Activated T-cell treated with anti-CD3 and anti-CD28 coated beads, Interleukin-2, amount 50 U/mL, for 72 hours (primary cell): ENCODE results near the gene ZNF511. TPM values are rescaled to one million over a fixed set of nuclear protein-coding genes. Genes with fewer than 3 reads are reported as not detected.
"Not testable (repeated sequence)": the region's sequence is repeated elsewhere in the genome, so short reads cannot be mapped to it uniquely, and the experiment has no call there.

Experiments
- ATAC-seq, 2 donors: fragments of 150-1000 bp; cut with Tn5 transposase; replicated peaks in 1 of 2; 2 replicates each; pipeline ENCODE4 v1.10.0; 2021; ENCODE audit warnings: moderate library complexity in 2 of 2, mild to moderate bottlenecking in 1 of 2
- DNase-seq, 2 donors: peaks; one replicate each; pipeline ENCODE4 v3.0.0; 2021 to 2022; ENCODE audit warnings: mixed read lengths in 1 of 2
- H3K27ac Mint-ChIP-seq: one replicate; pipeline ENCODE4 v1.8.0; 2022; ENCODE audit warnings: mild to moderate bottlenecking, moderate library complexity, mixed read lengths
- H3K27me3 Mint-ChIP-seq: one replicate; pipeline ENCODE4 v1.8.0; 2022; ENCODE audit warnings: low read depth, mixed read lengths
- H3K36me3 Mint-ChIP-seq, 2 donors: one replicate each; pipeline ENCODE4 v1.8.0; 2022; ENCODE audit warnings: mixed read lengths in 2 of 2, mild to moderate bottlenecking in 1 of 2; ENCODE audit not compliant: insufficient read depth in 2 of 2
- H3K4me1 Mint-ChIP-seq: one replicate; pipeline ENCODE4 v1.8.0; 2022; ENCODE audit warnings: low read depth, mixed read lengths
- H3K4me3 Mint-ChIP-seq, 2 donors: one replicate each; pipeline ENCODE4 v1.8.0; 2022; ENCODE audit warnings: mild to moderate bottlenecking in 2 of 2, mixed read lengths in 2 of 2, moderate library complexity in 2 of 2
- H3K9me3 Mint-ChIP-seq, 2 donors: one replicate each; pipeline ENCODE4 v1.8.0; 2022; ENCODE audit warnings: mixed read lengths in 2 of 2
- total RNA-seq, 2 donors: library from RNA; stranded (reverse); gene quantifications; one replicate each; pipeline ENCODE4 v1.2.3, GENCODE V29; 2022

Gene ZNF511
- total RNA-seq: 10 to 100 TPM; 46.1 to 49.8 TPM

- ATAC-seq (peak; percentile 85 to 87), DNase-seq (peak; percentile 91 to 94)
- peaks cover 32% of the 10 kb centered on the region for H3K4me1 Mint-ChIP-seq
- peak within 1 kb of the TSS; percentile 97 to 98 for H3K4me3 Mint-ChIP-seq
- no peaks in the 10 kb centered on the region for H3K9me3 Mint-ChIP-seq
- peak within 1 kb of the TSS; percentile 99 for H3K27ac Mint-ChIP-seq
- peaks cover 4 to 5% of the 10 kb centered on the region in 2 donors for H3K36me3 Mint-ChIP-seq
- H3K27me3 Mint-ChIP-seq: no peaks in the 10 kb centered on the region
Observed at GRCh38 chr10:133308421-133309099, at the start of gene ZNF511, which contains the start of gene TUBGCP2. TSS of gene ZNF511 (plus strand) at chr10:133308914. CDS start at chr10:133308944, 30 bp downstream. TSS of gene TUBGCP2 (minus strand) at chr10:133308872. CDS start at chr10:133302941, 5,931 bp downstream.

- Mint-ChIP-seq H3K27me3 (no peaks in the 10 kb centered on the region), H3K4me3 (peak overlapping the region; percentile 52 to 91), H3K27ac (peak overlapping the region; percentile 89), H3K36me3 (peaks cover 0 to 3% of the 10 kb centered on the region in 2 donors), H3K4me1 (peaks cover 65% of the 10 kb centered on the region), H3K9me3 (no peaks in the 10 kb centered on the region)
- DNase-seq (no peak), ATAC-seq (peak in 1 of 2 donors; percentile 1)
Observed at GRCh38 chr10:133259602-133259989, 49.1 kb upstream of the ZNF511 start.

- H3K9me3 Mint-ChIP-seq: no peaks in the 10 kb centered on the region
- no peaks in the 10 kb centered on the region for H3K27me3 Mint-ChIP-seq
- H3K27ac Mint-ChIP-seq: no peak overlapping the region
- peaks cover 0 to 3% of the 10 kb centered on the region in 2 donors for H3K36me3 Mint-ChIP-seq
- H3K4me3 Mint-ChIP-seq: peak overlapping the region; percentile 52 to 91
- ATAC-seq (peak; percentile 62 to 68), DNase-seq (peak; percentile 80 to 83)
- peaks cover 75% of the 10 kb centered on the region for H3K4me1 Mint-ChIP-seq
Observed at GRCh38 chr10:133260895-133261725, 47.6 kb upstream of the ZNF511 start.

GRCh38 chr10:133261726-133262325 lies 46.9 kb upstream of the ZNF511 start:
- ATAC-seq: peak; percentile 55 to 63
- no peaks in the 10 kb centered on the region for H3K27me3 Mint-ChIP-seq
- DNase-seq: peak; percentile 87
- peak overlapping the region; percentile 52 to 91 for H3K4me3 Mint-ChIP-seq
- no peak overlapping the region for H3K27ac Mint-ChIP-seq
- no peaks in the 10 kb centered on the region for H3K9me3 Mint-ChIP-seq
- peaks cover 72% of the 10 kb centered on the region for H3K4me1 Mint-ChIP-seq
- H3K36me3 Mint-ChIP-seq: peaks cover 0 to 3% of the 10 kb centered on the region in 2 donors

GRCh38 chr10:133262696-133263095 lies 46.0 kb upstream of the ZNF511 start:
- no peak overlapping the region for H3K27ac Mint-ChIP-seq
- H3K4me1 Mint-ChIP-seq: peaks cover 63% of the 10 kb centered on the region
- peak overlapping the region in 1 of 2 donors; percentile 63 for H3K4me3 Mint-ChIP-seq
- no peaks in the 10 kb centered on the region for H3K27me3 Mint-ChIP-seq
- H3K36me3 Mint-ChIP-seq: peaks cover 0 to 3% of the 10 kb centered on the region in 2 donors
- DNase-seq: no peak
- H3K9me3 Mint-ChIP-seq: no peaks in the 10 kb centered on the region
- ATAC-seq: no peak

- ATAC-seq: no peak
- Mint-ChIP-seq H3K4me1 (peaks cover 56% of the 10 kb centered on the region), H3K27ac (no peak overlapping the region)
Observed at GRCh38 chr10:133263674-133264073, 45.0 kb upstream of the ZNF511 start.

GRCh38 chr10:133264461-133264860 lies 44.3 kb upstream of the ZNF511 start:
- Mint-ChIP-seq H3K9me3 (no peaks in the 10 kb centered on the region), H3K4me3 (peak overlapping the region in 1 of 2 donors; percentile 40), H3K36me3 (peaks cover 2 to 3% of the 10 kb centered on the region in 2 donors), H3K4me1 (peaks cover 48% of the 10 kb centered on the region), H3K27ac (no peak overlapping the region), H3K27me3 (no peaks in the 10 kb centered on the region)
- no peak for DNase-seq
- ATAC-seq: no peak

More at GRCh38 chr10:133263674-133264073, 45.0 kb upstream of the ZNF511 start:
- no peak overlapping the region for H3K4me3 Mint-ChIP-seq
- H3K27me3 Mint-ChIP-seq: no peaks in the 10 kb centered on the region
- DNase-seq: no peak
- peaks cover 0 to 3% of the 10 kb centered on the region in 2 donors for H3K36me3 Mint-ChIP-seq
- no peaks in the 10 kb centered on the region for H3K9me3 Mint-ChIP-seq

GRCh38 chr10:133265052-133265451 lies 43.7 kb upstream of the ZNF511 start:
- H3K4me1 Mint-ChIP-seq: peaks cover 42% of the 10 kb centered on the region
- not testable (repeated sequence) for H3K27ac Mint-ChIP-seq, DNase-seq, H3K9me3 Mint-ChIP-seq, H3K4me3 Mint-ChIP-seq, H3K27me3 Mint-ChIP-seq, ATAC-seq, H3K36me3 Mint-ChIP-seq

- Mint-ChIP-seq H3K9me3 (no peaks in the 10 kb centered on the region), H3K27ac (no peak overlapping the region), H3K4me1 (peaks cover 31% of the 10 kb centered on the region), H3K36me3 (peaks cover 2 to 3% of the 10 kb centered on the region in 2 donors), H3K4me3 (no peak overlapping the region), H3K27me3 (no peaks in the 10 kb centered on the region)
- ATAC-seq: no peak
- DNase-seq: no peak
Observed at GRCh38 chr10:133266056-133266795, 42.5 kb upstream of the ZNF511 start.

- H3K9me3 Mint-ChIP-seq: no peaks in the 10 kb centered on the region
- ATAC-seq (no peak), DNase-seq (no peak)
- peaks cover 3% of the 10 kb centered on the region in 2 donors for H3K36me3 Mint-ChIP-seq
- H3K4me1 Mint-ChIP-seq: peaks cover 30% of the 10 kb centered on the region
- H3K27me3 Mint-ChIP-seq: no peaks in the 10 kb centered on the region
- H3K4me3 Mint-ChIP-seq: no peak overlapping the region
- no peak overlapping the region for H3K27ac Mint-ChIP-seq
Observed at GRCh38 chr10:133267293-133267692, 41.4 kb upstream of the ZNF511 start.

GRCh38 chr10:133267829-133268228 lies 40.9 kb upstream of the ZNF511 start:
- no peak for ATAC-seq
- Mint-ChIP-seq H3K36me3 (peaks cover 3% of the 10 kb centered on the region in 2 donors), H3K27me3 (no peaks in the 10 kb centered on the region), H3K9me3 (no peaks in the 10 kb centered on the region), H3K27ac (no peak overlapping the region), H3K4me1 (peaks cover 26% of the 10 kb centered on the region), H3K4me3 (no peak overlapping the region)
- no peak for DNase-seq

GRCh38 chr10:133268532-133268931 lies 40.2 kb upstream of the ZNF511 start:
- H3K27me3 Mint-ChIP-seq: no peaks in the 10 kb centered on the region
- DNase-seq: no peak
- peaks cover 0 to 3% of the 10 kb centered on the region in 2 donors for H3K36me3 Mint-ChIP-seq
- no peak overlapping the region for H3K27ac Mint-ChIP-seq
- peaks cover 21% of the 10 kb centered on the region for H3K4me1 Mint-ChIP-seq
- H3K4me3 Mint-ChIP-seq: no peak overlapping the region
- ATAC-seq: no peak
- H3K9me3 Mint-ChIP-seq: no peaks in the 10 kb centered on the region
